GM19468 (cell line): ENCODE results near the gene STKLD1.
"Not testable (repeated sequence)": the region's sequence is repeated elsewhere in the genome, so short reads cannot be mapped to it uniquely, and the experiment has no call there.

Experiments
- ATAC-seq: cut with Tn5 transposase; IDR thresholded peaks from one replicate; pipeline ENCODE4 v1.9.1; 2021; ENCODE audit warnings: mild to moderate bottlenecking, moderate library complexity, moderate number of reproducible peaks; ENCODE audit not compliant: unreplicated experiment; ENCODE audit errors: extremely low read depth

The STKLD1 gene

DNA sequence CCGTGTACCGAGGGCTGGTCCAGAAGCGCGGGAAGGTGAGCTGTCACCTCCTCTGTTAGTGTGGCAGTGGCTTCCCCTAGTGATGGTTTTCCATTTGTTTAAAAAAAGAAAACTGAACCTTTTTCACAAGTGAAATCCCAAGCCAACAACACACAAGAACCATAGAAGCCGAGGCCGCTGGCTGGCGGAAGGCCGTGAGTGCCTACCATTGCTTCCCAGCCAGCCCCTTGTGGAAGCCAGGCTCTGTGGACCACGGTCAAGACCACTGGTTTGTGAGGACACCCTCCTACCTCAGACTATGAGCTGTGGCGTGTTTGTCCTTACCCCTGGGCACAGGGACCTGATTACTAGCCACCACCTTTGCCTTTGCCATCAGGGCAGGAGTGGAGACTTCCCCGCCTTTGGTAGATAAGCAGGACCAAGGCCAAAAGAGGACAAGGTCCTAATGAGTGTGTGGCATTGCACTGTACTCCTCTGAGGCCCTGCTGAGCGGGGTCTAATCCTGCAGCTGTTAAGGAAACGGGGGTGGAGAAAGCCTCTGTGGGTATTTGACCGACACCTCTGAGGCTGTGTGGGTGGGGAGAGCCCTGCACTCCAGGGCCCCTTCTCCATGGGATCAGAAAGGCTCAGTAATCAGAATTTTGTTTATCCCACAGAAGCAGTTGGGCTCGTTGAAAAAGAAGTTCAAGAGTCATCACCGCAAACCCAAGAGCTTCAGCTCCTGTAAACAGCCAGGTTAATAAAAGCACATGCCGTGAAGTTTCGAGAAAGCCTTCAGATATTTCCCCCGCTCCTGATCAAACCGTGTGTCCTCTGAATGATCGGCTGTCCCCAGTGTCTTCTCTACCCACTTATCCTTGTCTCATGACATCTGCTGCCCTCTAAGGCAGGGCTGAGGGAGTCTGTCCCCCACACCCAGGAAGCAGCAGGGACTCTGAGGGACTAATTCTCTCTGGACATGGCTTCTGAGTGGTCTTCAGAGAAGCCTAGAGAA is 15.5 kb upstream of the STKLD1 start:
- ATAC-seq, result no peak

- no peak for ATAC-seq
Observed at GRCh38 chr9:133361507-133362092, 14.6 kb upstream of the STKLD1 start.

DNA sequence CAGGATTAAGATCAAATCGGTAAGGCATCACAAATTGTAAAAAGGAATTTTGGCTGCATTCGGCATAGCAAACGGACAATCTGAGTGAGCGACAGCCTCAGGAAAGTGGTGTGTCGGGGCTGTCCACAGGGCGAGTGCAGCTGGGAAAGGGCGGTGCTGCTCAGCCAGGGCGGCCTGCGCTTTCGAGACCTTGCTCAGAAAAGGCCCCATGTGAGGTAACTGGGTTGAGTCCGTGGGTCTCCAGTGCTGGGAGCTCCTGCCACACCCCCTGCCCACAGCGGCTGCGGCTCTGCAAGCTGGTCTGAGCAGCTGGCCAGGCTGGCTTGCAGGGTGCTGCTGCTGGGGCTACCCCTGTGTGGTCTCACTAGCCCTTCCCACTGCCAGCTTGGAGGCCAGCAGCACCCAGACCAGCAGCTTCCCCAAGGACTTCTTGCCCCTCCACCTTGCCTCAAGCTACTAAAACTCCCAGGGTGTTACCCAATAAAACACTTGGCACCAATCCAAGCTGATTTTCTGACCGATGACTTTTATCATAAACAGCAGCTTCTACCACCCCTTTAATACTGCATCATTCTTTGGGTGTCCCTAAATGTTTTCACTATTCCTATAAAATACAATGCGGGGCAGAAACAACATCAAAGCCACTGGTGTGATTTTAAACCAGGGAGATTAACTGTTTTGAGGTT is 13.7 kb upstream of the STKLD1 start:
- no peak for ATAC-seq

GRCh38 chr9:133366435-133366834 is 9.7 kb upstream of the STKLD1 start:
- ATAC-seq, result no peak

DNA sequence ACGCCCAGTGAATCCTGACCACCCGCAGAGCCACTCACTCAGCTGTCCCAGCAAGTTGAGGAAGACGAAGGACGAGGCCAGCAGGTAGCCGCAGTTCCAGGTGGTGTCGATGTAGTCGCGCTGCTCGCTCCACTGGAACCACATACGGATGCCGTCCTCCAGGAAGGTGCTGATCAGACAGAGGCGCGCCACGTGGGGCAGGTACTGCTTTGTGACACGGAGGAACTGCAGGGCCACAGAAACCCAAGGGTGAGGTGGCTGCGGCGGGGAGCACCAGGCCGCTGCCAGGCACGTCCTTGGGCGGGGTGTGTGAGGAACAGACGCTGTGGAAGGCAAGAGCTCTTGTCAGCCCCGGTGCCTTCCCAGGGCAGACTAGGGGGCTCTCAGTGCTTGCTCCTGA is 8.9 kb upstream of the STKLD1 start:
- ATAC-seq, result no peak

GRCh38 chr9:133367778-133368177 is 8.4 kb upstream of the STKLD1 start:
- no peak for ATAC-seq

GRCh38 chr9:133368249-133368881 is 7.8 kb upstream of the STKLD1 start:
- no peak for ATAC-seq

DNA sequence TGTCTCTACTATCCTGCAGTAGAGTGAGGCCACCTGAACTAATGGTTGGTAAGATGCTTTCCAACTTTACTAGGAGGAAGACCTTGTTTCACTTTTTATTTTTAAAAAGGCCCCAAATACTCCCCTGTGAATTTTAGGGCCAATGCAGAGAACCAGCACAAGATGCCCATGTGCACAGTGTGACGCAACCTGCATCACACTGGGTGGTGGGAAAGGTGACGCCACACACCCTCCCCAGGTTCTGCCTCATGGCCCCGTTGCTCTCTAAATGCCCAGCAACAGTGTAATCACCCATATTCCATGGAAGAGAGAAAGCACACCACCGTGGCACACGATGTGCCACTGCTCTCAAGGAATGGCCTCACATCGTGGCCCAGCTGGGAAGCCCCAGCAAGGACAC is 6.7 kb upstream of the STKLD1 start:
- no peak for ATAC-seq

DNA sequence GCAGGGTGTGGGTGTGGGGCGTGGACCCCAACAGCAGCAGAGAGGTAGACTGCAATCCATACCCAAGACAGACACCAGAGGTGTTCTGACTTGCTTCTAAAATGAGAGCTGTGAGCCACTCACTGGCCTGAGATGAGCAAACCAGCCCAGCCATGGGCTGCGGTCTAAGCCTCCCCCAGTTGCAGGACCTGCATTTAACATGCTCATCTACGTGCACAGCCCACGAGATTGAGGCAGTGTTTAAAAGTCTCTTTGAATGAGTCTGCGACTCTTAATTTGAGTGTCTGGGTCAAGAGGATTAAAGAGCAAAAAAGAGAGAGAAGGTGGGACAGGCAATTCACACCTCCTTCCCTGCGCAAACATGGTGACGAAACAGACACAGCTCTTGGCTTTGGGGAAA is 6.2 kb upstream of the STKLD1 start:
- no peak for ATAC-seq

DNA sequence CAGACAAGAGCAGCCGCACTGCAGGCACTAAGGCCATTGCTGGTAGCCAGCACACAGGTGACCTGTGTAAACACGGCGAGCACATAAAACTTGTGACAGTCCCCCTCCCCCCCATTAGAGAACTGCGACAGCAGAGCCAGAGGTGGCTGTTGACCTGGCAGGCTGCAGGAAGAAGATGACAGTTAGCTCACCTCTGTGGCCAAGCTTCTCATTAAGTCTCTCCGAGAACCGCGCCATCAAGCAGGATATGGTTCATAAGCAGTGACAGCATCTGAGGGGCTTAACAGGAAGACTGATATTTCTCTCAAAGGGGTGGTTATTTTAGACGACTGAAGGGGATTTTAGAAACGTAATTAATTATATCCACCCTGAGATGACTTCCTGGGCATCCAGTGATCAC is 5.5 kb upstream of the STKLD1 start:
- ATAC-seq, result no peak

GRCh38 chr9:133371261-133371711 is 4.9 kb upstream of the STKLD1 start:
- ATAC-seq, result no peak

DNA sequence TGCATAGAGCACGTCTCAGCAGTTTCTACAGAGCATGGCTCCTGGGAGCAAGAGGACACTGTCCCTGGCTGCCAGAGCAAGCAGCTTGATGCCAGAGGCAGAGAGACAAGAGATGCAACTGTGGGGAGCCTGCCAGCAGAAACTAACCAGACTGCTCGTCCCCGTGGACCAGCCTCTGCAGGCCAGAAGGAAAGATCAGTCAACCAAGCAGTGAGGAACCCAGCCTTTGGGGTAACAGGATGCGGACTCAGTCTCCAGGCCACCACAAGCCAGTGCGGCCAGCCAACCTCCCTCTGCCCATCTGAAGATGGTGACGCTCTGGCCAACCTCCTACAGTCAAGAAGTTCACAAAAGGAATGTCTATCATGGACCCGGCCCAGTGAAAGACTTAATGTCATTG is 4.0 kb upstream of the STKLD1 start:
- no peak for ATAC-seq

DNA sequence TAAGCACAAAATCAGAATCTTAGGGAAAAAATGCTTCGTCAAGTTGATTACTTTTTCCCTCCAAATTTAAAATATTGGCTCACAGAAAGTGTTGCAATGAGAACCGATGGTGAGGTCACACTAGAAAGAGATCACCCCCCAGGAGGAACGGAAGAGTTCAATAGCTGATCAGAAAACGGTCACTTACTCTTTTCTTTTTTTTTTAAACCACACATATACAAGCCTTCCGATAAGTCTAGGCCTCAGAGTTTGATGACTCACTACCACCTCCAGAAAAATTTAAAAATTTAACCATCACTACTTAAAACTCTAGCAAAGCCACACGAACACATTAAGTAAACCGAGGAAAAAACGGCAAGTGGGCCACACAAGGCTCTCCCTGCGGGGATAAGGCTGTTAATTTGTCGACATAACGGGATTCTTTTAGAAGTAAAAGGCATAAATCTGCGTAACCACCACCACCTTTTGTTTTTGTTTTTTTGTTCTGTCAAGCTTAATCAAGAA is 1.5 kb upstream of the STKLD1 start:
- ATAC-seq, result no peak

DNA sequence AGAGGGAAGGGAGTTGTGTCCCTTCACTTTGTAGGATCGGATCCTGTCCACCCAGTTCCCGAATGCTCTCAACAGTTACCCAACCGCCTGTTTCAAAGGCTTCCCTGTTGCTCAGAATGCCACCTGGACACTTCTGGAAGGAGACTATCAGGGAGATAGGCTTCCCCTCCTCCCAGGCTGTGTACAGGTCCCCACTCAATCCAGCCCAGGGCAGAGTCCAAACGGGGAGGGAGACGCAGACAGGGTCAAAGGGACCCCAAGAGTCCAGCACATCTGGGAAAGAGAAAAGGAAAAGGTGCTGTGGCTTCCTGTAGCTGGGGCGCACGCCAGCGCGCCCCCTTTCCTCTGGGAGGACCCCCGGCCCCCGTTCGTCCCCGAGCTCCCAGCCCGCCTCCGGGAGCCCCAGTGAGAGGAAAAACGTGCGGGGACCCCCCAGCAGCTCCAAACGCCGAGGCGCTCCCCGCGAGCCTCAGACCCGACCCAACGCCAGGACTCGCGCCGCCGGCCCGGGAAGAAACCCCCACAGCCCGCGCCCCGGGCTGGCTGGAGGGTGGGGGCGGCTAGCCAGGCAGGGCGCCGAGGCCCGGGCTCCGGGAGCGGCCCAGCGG is 946 bp upstream of the STKLD1 start:
- ATAC-seq, result no peak

GRCh38 chr9:133377280-133377679 is 1.1 kb downstream of the STKLD1 start:
- ATAC-seq, result not testable (repeated sequence)

- no peak for ATAC-seq
Observed at GRCh38 chr9:133377721-133378216, 1.6 kb downstream of the STKLD1 start.

GRCh38 chr9:133378408-133378962 is 2.3 kb downstream of the STKLD1 start:
- ATAC-seq, result no peak

- no peak for ATAC-seq
Observed at GRCh38 chr9:133379153-133380086, 3.3 kb downstream of the STKLD1 start.
